ENCODE data around the gene RNF157. TPM values are rescaled to one million over a fixed set of nuclear protein-coding genes. Genes with fewer than 3 reads are reported as not detected.

RNF157 gene
- total and polyA plus RNA-seq, 9 of the 15 experiments (the other 6 are each of a cell fraction or from before 2014, with no cell fraction given), result 8.1 to 31.7 (median 20.8) TPM

GRCh38 chr17:76246080-76247066 is 6.1 kb upstream of the RNF157 start (continued):
- TF ChIP-seq RBBP5 (IDR thresholded peaks at IDR 0.05; ENCODE audit: borderline replicate concordance, insufficient read depth, low read length, poor library complexity, severe bottlenecking), result no peak
- TF ChIP-seq CEBPG (CRISPR knock-in tag; IDR thresholded peaks at IDR 0.05), result peak; percentile 99
- TF ChIP-seq CEBPG (tag; conservative IDR thresholded peaks at IDR 0.05 in 1 of 2, IDR thresholded peaks at IDR 0.05 in 1 of 2), result peak; percentile 84 to 93
- TF ChIP-seq ZKSCAN1 (IDR thresholded peaks at IDR 0.05; ENCODE audit: low read depth, low read length), result no peak
- 0 out of 4 replicates have a peak, but pooled peaks of 1 of the 2 experiments have one; percentile 18 for TF ChIP-seq MLLT1 (IDR thresholded peaks at IDR 0.05)
- TF ChIP-seq HNRNPH1 (optimal IDR thresholded peaks at IDR 0.05; ENCODE audit: low read depth, low read length), result no peak
- TF ChIP-seq ZNF165 (CRISPR knock-in tag; IDR thresholded peaks at IDR 0.05; ENCODE audit: borderline replicate concordance), result no peak
- TF ChIP-seq PHB (CRISPR knock-in tag; IDR thresholded peaks at IDR 0.05), result no peak
- TF ChIP-seq KLF1 (tag; IDR thresholded peaks at IDR 0.05), result no peak
- TF ChIP-seq, protein P1, sequence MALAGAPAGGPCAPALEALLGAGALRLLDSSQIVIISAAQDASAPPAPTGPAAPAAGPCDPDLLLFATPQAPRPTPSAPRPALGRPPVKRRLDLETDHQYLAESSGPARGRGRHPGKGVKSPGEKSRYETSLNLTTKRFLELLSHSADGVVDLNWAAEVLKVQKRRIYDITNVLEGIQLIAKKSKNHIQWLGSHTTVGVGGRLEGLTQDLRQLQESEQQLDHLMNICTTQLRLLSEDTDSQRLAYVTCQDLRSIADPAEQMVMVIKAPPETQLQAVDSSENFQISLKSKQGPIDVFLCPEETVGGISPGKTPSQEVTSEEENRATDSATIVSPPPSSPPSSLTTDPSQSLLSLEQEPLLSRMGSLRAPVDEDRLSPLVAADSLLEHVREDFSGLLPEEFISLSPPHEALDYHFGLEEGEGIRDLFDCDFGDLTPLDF (CRISPR knock-in tag; IDR thresholded peaks at IDR 0.05), result no peak
- TF ChIP-seq U2AF1 (optimal IDR thresholded peaks at IDR 0.05; ENCODE audit: low read depth, low read length), result no peak
- no peak for TF ChIP-seq MYBL2 (IDR thresholded peaks at IDR 0.05; ENCODE audit: low read depth)
- no peak for TF ChIP-seq MYBL2 (CRISPR knock-in tag; IDR thresholded peaks at IDR 0.05; ENCODE audit: borderline replicate concordance)
- TF ChIP-seq DIDO1 (tag; IDR thresholded peaks at IDR 0.05; ENCODE audit: low read depth), result no peak
- no peak for TF ChIP-seq GABPB1 (CRISPR knock-in tag; IDR thresholded peaks at IDR 0.05)
- TF ChIP-seq MBD2 (IDR thresholded peaks at IDR 0.05; ENCODE audit: borderline replicate concordance, low read depth), result no peak
- no peak for TF ChIP-seq SRSF1 (IDR thresholded peaks at IDR 0.05; ENCODE audit: low read depth, low read length)
- TF ChIP-seq, protein P2, sequence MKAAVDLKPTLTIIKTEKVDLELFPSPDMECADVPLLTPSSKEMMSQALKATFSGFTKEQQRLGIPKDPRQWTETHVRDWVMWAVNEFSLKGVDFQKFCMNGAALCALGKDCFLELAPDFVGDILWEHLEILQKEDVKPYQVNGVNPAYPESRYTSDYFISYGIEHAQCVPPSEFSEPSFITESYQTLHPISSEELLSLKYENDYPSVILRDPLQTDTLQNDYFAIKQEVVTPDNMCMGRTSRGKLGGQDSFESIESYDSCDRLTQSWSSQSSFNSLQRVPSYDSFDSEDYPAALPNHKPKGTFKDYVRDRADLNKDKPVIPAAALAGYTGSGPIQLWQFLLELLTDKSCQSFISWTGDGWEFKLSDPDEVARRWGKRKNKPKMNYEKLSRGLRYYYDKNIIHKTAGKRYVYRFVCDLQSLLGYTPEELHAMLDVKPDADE (conservative IDR thresholded peaks at IDR 0.05; ENCODE audit: control insufficient read depth, low read depth, low read length), result no peak
- TF ChIP-seq E2F3 (CRISPR knock-in tag; IDR thresholded peaks at IDR 0.05), result no peak
- TF ChIP-seq MCM5 (IDR thresholded peaks at IDR 0.05; ENCODE audit: low read depth), result no peak
- no peak for TF ChIP-seq CBX5 (IDR thresholded peaks at IDR 0.05; ENCODE audit: borderline replicate concordance, low read depth)
- TF ChIP-seq ELF1 (tag; IDR thresholded peaks at IDR 0.05), result no peak
